Superior temporal gyrus (tissue), 1 donor: ENCODE measurements around the gene TUT7.

Experiments
- DNase-seq: peaks from one replicate; pipeline ENCODE4 v3.0.0-alpha.2; 2016; ENCODE audit errors: extremely low spot score

Gene TUT7

GRCh38 chr9:86259557-86259956 is 94.7 kb downstream of the TUT7 start, which contains the start of gene C9orf153:
C9orf153 (minus strand) TSS chr9:86259657; CDS start chr9:86229603, 30,054 bp downstream.
- no peak for DNase-seq

GRCh38 chr9:86257391-86257790 is 96.8 kb downstream of the TUT7 start:
- no peak for DNase-seq

- DNase-seq = no peak
Measured at GRCh38 chr9:86256653-86257052, 97.6 kb downstream of the TUT7 start.

- no peak for DNase-seq
Measured at GRCh38 chr9:86253577-86253976, 100.6 kb downstream of the TUT7 start.

GRCh38 chr9:86252870-86253269 is 101.3 kb downstream of the TUT7 start:
- DNase-seq = no peak

GRCh38 chr9:86250123-86250522 is 104.1 kb downstream of the TUT7 start:
- no peak for DNase-seq

GRCh38 chr9:86248746-86249145 is 105.5 kb downstream of the TUT7 start:
- no peak for DNase-seq

- peak; percentile 20 for DNase-seq
Measured at GRCh38 chr9:86246752-86247161, 107.5 kb downstream of the TUT7 start.

- DNase-seq = no peak
Measured at GRCh38 chr9:86242071-86242470, 112.1 kb downstream of the TUT7 start.

- DNase-seq = no peak
Measured at GRCh38 chr9:86241216-86241615, 113.0 kb downstream of the TUT7 start.

GRCh38 chr9:86238861-86239770 is 115.1 kb downstream of the TUT7 start:
- peak; percentile 53 for DNase-seq
